ENCODE measurements around the gene TFCP2.

TFCP2 gene

DNA sequence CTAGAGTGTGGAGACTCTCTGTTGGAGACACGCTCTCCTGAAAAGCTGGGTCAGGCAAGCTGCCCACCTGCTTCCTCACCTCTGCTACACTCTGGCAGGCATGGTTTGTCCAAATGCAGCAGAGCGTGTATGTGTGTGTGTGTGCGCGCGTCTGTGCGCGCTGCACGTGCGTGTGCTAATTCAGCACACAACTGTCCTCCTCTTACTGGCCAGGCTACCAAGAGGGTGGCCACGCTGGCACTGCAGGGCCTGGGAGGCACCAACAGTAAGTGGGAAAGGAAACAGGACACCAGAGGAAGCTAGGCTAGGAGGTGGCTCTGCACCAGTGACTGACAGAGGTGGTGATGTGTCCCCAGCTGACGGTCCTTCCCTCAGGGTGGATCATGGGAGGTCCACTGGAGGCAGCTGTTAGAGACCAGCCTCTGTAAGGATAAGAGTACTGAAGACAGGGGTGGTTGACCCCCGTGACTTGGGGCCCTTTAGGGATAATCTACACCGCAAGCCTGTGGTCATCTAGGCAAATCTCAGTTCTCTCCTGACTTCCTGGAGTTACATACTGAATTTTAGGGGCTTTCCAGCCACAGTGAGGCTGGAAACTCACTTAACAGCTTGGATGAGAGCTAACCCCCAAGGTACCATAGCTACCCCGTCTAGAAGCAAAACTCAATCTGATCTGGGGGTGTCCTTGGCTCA, 15.6 kb upstream of the TFCP2 start:
- TF ChIP-seq CTCF (IDR thresholded peaks at IDR 0.05; ENCODE audit: low read depth, low read length): no peak
- no peak overlapping the region for H3K4me3 ChIP-seq (ENCODE audit: low read depth, low read length)

- no peak for TF ChIP-seq CTCF (IDR thresholded peaks at IDR 0.05; ENCODE audit: low read depth, low read length)
- no peak overlapping the region for H3K4me3 ChIP-seq (ENCODE audit: low read depth, low read length)
Observed at GRCh38 chr12:51187370-51187987, 14.5 kb upstream of the TFCP2 start.

- no peak for TF ChIP-seq CTCF (IDR thresholded peaks at IDR 0.05; ENCODE audit: low read depth, low read length)
- no peak overlapping the region for H3K4me3 ChIP-seq (ENCODE audit: low read depth, low read length)
Observed at GRCh38 chr12:51186465-51187085, 13.6 kb upstream of the TFCP2 start.

GRCh38 chr12:51185171-51185717, 12.3 kb upstream of the TFCP2 start:
- TF ChIP-seq CTCF (IDR thresholded peaks at IDR 0.05; ENCODE audit: low read depth, low read length): no peak
- H3K4me3 ChIP-seq (ENCODE audit: low read depth, low read length): no peak overlapping the region

DNA sequence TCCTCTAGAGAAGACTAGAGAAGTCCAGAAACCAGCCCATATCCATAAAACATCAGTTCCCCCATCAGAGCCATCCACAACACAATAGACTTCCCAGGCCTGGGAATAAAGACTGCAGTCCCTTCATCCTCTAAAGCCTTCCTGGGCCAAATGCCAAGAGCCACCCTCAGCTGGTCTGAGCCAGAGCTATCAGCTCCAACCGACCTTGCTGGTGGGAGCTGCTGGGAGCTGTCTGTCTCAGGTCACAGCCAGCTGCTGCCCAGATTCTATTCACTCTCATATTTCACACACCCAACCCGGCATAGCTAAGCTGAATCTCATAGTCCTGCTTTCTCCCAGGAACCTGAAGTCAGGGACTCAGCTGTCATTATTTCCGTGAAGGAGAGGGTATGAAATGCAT, 10.9 kb upstream of the TFCP2 start:
- no peak for TF ChIP-seq CTCF (IDR thresholded peaks at IDR 0.05; ENCODE audit: low read depth, low read length)
- H3K4me3 ChIP-seq (ENCODE audit: low read depth, low read length): no peak overlapping the region

DNA sequence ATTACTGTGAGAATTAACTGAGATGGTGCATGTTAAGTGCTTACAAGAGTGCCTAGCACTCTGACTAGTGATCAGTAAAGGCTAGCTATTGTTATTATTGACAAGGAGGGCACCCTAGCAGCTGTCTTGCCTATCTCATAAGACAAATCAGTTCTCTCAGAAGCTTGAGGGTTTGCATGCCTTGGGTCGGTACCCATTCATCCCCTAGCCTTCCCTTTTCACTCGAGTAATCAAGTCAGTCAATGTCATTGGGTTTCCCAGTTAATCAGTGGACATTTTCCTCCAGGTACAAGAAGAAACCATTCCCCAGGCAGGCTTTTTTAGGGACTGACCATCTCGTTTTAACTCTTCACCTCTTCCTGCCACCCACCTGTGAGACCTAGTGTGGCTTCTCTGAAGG, 10.4 kb upstream of the TFCP2 start:
- no peak for TF ChIP-seq CTCF (IDR thresholded peaks at IDR 0.05; ENCODE audit: low read depth, low read length)
- no peak overlapping the region for H3K4me3 ChIP-seq (ENCODE audit: low read depth, low read length)

DNA sequence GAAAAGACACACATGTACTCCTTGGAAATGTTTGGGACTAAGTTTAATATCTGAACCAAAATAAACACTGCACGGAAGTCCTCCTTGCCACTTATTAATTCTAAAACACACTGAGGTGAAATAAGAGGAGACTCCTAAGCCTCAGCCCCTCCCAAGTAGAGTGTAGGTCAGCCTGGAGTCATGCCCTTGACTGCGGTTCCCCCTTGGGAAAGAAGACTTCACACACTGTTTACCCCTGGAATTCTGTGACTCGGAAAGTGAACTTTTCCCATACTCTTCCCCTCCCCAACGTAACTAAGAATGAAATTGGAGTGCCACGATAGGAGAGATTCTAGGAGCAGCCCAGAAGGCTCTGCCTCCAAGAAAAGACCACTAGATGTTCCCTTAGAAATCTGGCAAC, 8.6 kb upstream of the TFCP2 start:
- TF ChIP-seq CTCF (IDR thresholded peaks at IDR 0.05; ENCODE audit: low read depth, low read length): no peak
- no peak overlapping the region for H3K4me3 ChIP-seq (ENCODE audit: low read depth, low read length)

Data from WI38 (cell line).